Urinary bladder (tissue), 4 donors: Measurements from ENCODE around the gene ZNF77. TPM values are rescaled to one million over a fixed set of nuclear protein-coding genes. Genes with fewer than 3 reads are reported as not detected.
"Not testable (repeated sequence)": the region's sequence is repeated elsewhere in the genome, so short reads cannot be mapped to it uniquely, and the experiment has no call there.

Experiments
- DNase-seq: peaks from one replicate; pipeline ENCODE4 v3.0.0-alpha.2; 2015; ENCODE audit errors: extremely low spot score
- H3K27ac ChIP-seq: one replicate; pipeline ENCODE4 v1.5.1; 2013; ENCODE audit warnings: low read depth, mild to moderate bottlenecking, moderate library complexity
- H3K36me3 ChIP-seq: one replicate; pipeline ENCODE4 v1.6.1; 2013; ENCODE audit warnings: mild to moderate bottlenecking, moderate library complexity; ENCODE audit not compliant: insufficient read depth
- H3K4me1 ChIP-seq: one replicate; pipeline ENCODE4 v1.6.1; 2013; ENCODE audit warnings: mild to moderate bottlenecking, moderate library complexity; ENCODE audit not compliant: insufficient read depth
- H3K4me3 ChIP-seq: one replicate; pipeline ENCODE4 v1.5.1; 2013; ENCODE audit warnings: low read depth, low read length
- WGBS: extraction: QIAGEN DNeasy Blood & Tissue Kit; methylation state at CpG from one replicate; pipeline ENCODE4 v1.1.7; 2013; 5-methylcytosine and 5-hydroxymethylcytosine counted together
- polyA plus RNA-seq: library from polyadenylated mRNA; stranded (reverse); fragments of 200-250 nt; gene quantifications from one replicate; pipeline ENCODE4 v1.2.3, GENCODE V29; 2013
- total RNA-seq: library from RNA; depleted of rRNA; stranded (reverse); fragments of >200 nt; gene quantifications from one replicate; pipeline ENCODE4 v1.2.3, GENCODE V29; 2014
- donor health status: healthy with polysubstance abuse.
- donor health status: healthy.

ZNF77 gene
- 6.8 TPM for total RNA-seq
- 4.3 TPM for polyA plus RNA-seq

- Histone ChIP-seq H3K36me3 (no peaks in the 10 kb centered on the region), H3K4me1 (no peaks in the 10 kb centered on the region), H3K4me3 (peak within 1 kb of the TSS; percentile 70), H3K27ac (peak within 1 kb of the TSS; percentile 85)
- DNase-seq = peak; percentile 98
- 1% methylated on average over 74 of the region's 74 CpGs for WGBS
These were observed at the start of gene ZNF77 for GRCh38 chr19:2944775-2945574. Gene ZNF77 (minus strand): TSS chr19:2944971. CDS start chr19:2944840, 131 bp downstream.

GRCh38 chr19:2993579-2993978 lies 48.8 kb upstream of the ZNF77 start:
- H3K4me1 ChIP-seq = no peaks in the 10 kb centered on the region

GRCh38 chr19:2992958-2993357 lies 48.2 kb upstream of the ZNF77 start:
- no peaks in the 10 kb centered on the region for H3K36me3 ChIP-seq
- DNase-seq = no peak
- H3K27ac ChIP-seq = no peak overlapping the region
- H3K4me1 ChIP-seq = no peaks in the 10 kb centered on the region
- WGBS = 69% methylated on average over 14 of the region's 14 CpGs
- H3K4me3 ChIP-seq = no peak overlapping the region

More at GRCh38 chr19:2993579-2993978, 48.8 kb upstream of the ZNF77 start:
- H3K36me3 ChIP-seq = no peaks in the 10 kb centered on the region
- no peak for DNase-seq
- no peak overlapping the region for H3K27ac ChIP-seq
- WGBS = 59% methylated on average over 9 of the region's 9 CpGs
- H3K4me3 ChIP-seq = no peak overlapping the region

- H3K4me1 ChIP-seq, DNase-seq, H3K27ac ChIP-seq, H3K4me3 ChIP-seq, H3K36me3 ChIP-seq: not testable (repeated sequence)
- 93% methylated on average over 11 of the region's 11 CpGs for WGBS
These were observed 47.6 kb upstream of the ZNF77 start for GRCh38 chr19:2992333-2992732.

GRCh38 chr19:2989236-2989946 lies 44.6 kb upstream of the ZNF77 start:
- DNase-seq = no peak
- no peaks in the 10 kb centered on the region for H3K36me3 ChIP-seq
- WGBS = 97% methylated on average over 15 of the region's 15 CpGs
- no peak overlapping the region for H3K27ac ChIP-seq
- no peak overlapping the region for H3K4me3 ChIP-seq
- no peaks in the 10 kb centered on the region for H3K4me1 ChIP-seq

- 96% methylated on average over 3 of the region's 3 CpGs for WGBS
- no peak for DNase-seq
- H3K27ac ChIP-seq = no peak overlapping the region
- H3K4me1 ChIP-seq = no peaks in the 10 kb centered on the region
- H3K4me3 ChIP-seq = no peak overlapping the region
- H3K36me3 ChIP-seq = no peaks in the 10 kb centered on the region
These were observed 43.8 kb upstream of the ZNF77 start for GRCh38 chr19:2988568-2988967.

GRCh38 chr19:2987797-2988196 lies 43.0 kb upstream of the ZNF77 start:
- H3K36me3 ChIP-seq = no peaks in the 10 kb centered on the region
- 77% methylated on average over 12 of the region's 12 CpGs for WGBS
- DNase-seq = no peak
- no peak overlapping the region for H3K27ac ChIP-seq
- no peak overlapping the region for H3K4me3 ChIP-seq
- H3K4me1 ChIP-seq = no peaks in the 10 kb centered on the region

- no peak overlapping the region for H3K27ac ChIP-seq
- WGBS = 38% methylated on average over 20 of the region's 20 CpGs
- no peaks in the 10 kb centered on the region for H3K36me3 ChIP-seq
- DNase-seq = no peak
- H3K4me3 ChIP-seq = no peak overlapping the region
- H3K4me1 ChIP-seq = no peaks in the 10 kb centered on the region
These were observed 42.3 kb upstream of the ZNF77 start for GRCh38 chr19:2986951-2987524.

- no peak for DNase-seq
- no peaks in the 10 kb centered on the region for H3K4me1 ChIP-seq
- H3K4me3 ChIP-seq = peak overlapping the region; percentile 9
- H3K27ac ChIP-seq = no peak overlapping the region
- H3K36me3 ChIP-seq = no peaks in the 10 kb centered on the region
- WGBS = 2% methylated on average over 14 of the region's 14 CpGs
These were observed 39.4 kb upstream of the ZNF77 start for GRCh38 chr19:2984215-2984528.

GRCh38 chr19:2983351-2984214 lies 38.8 kb upstream of the ZNF77 start:
- WGBS = 8% methylated on average over 24 of the region's 24 CpGs
- Histone ChIP-seq H3K27ac (peak overlapping the region; percentile 70), H3K36me3 (no peaks in the 10 kb centered on the region), H3K4me3 (peak overlapping the region; percentile 9), H3K4me1 (no peaks in the 10 kb centered on the region)
- DNase-seq = peak; percentile 35

- DNase-seq = peak; percentile 45
- 4% methylated on average over 10 of the region's 10 CpGs for WGBS
- no peaks in the 10 kb centered on the region for H3K36me3 ChIP-seq
- peak overlapping the region; percentile 70 for H3K27ac ChIP-seq
- H3K4me1 ChIP-seq = no peaks in the 10 kb centered on the region
- no peak overlapping the region for H3K4me3 ChIP-seq
These were observed 38.2 kb upstream of the ZNF77 start for GRCh38 chr19:2982983-2983350.

GRCh38 chr19:2982561-2982960 lies 37.8 kb upstream of the ZNF77 start:
- H3K36me3 ChIP-seq = no peaks in the 10 kb centered on the region
- no peak overlapping the region for H3K4me3 ChIP-seq
- 35% methylated on average over 8 of the region's 8 CpGs for WGBS
- H3K4me1 ChIP-seq = no peaks in the 10 kb centered on the region
- no peak for DNase-seq
- peak overlapping the region; percentile 70 for H3K27ac ChIP-seq

- DNase-seq = no peak
- Histone ChIP-seq H3K27ac (no peak overlapping the region), H3K36me3 (no peaks in the 10 kb centered on the region), H3K4me1 (no peaks in the 10 kb centered on the region), H3K4me3 (no peak overlapping the region)
- WGBS = 88% methylated on average over 5 of the region's 5 CpGs
These were observed 37.1 kb upstream of the ZNF77 start for GRCh38 chr19:2981898-2982297.
